Globus pallidus (tissue), 1 donor: ENCODE measurements around the gene JAKMIP1.
"Not testable (repeated sequence)": the region's sequence is repeated elsewhere in the genome, so short reads cannot be mapped to it uniquely, and the experiment has no call there.

Experiments used
- DNase-seq: peaks from one replicate; pipeline ENCODE4 v3.0.0-alpha.2; 2015; ENCODE audit warnings: low spot score

JAKMIP1 gene

GRCh38 chr4:6013564-6013963, 186.8 kb downstream of the JAKMIP1 start:
- DNase-seq: no peak

- DNase-seq: no peak
Observed at GRCh38 chr4:6012200-6012599, 188.1 kb downstream of the JAKMIP1 start.

GRCh38 chr4:6011686-6012085, 188.7 kb downstream of the JAKMIP1 start:
- DNase-seq: peak; percentile 12

GRCh38 chr4:6011271-6011671, 189.1 kb downstream of the JAKMIP1 start:
- DNase-seq: no peak

- DNase-seq: no peak
Observed at GRCh38 chr4:6010789-6011188, 189.6 kb downstream of the JAKMIP1 start.

GRCh38 chr4:6009452-6009851, 190.9 kb downstream of the JAKMIP1 start:
- no peak for DNase-seq

GRCh38 chr4:6008766-6009385, 191.5 kb downstream of the JAKMIP1 start:
- no peak for DNase-seq

- no peak for DNase-seq
Observed at GRCh38 chr4:6008092-6008551, 192.2 kb downstream of the JAKMIP1 start.

GRCh38 chr4:6005175-6005574, 195.2 kb downstream of the JAKMIP1 start:
- DNase-seq: no peak

- not testable (repeated sequence) for DNase-seq
Observed at GRCh38 chr4:6003485-6003884, 196.9 kb downstream of the JAKMIP1 start.

GRCh38 chr4:6002926-6003325, 197.4 kb downstream of the JAKMIP1 start:
- no peak for DNase-seq

GRCh38 chr4:6002492-6002833, 197.9 kb downstream of the JAKMIP1 start:
- DNase-seq: no peak

- DNase-seq: no peak
Observed at GRCh38 chr4:6001680-6002491, 198.5 kb downstream of the JAKMIP1 start.

GRCh38 chr4:5999830-6000365, 200.5 kb downstream of the JAKMIP1 start:
- DNase-seq: no peak

- DNase-seq: no peak
Observed at GRCh38 chr4:5999356-5999755, 201.0 kb downstream of the JAKMIP1 start.

GRCh38 chr4:5998333-5998936, 201.9 kb downstream of the JAKMIP1 start:
- DNase-seq: peak; percentile 64

GRCh38 chr4:5996641-5997040, 203.7 kb downstream of the JAKMIP1 start:
- DNase-seq: no peak

- no peak for DNase-seq
Observed at GRCh38 chr4:5995901-5996623, 204.3 kb downstream of the JAKMIP1 start.

GRCh38 chr4:5993876-5994811, 206.2 kb downstream of the JAKMIP1 start:
- no peak for DNase-seq

GRCh38 chr4:5993346-5993745, 207.0 kb downstream of the JAKMIP1 start:
- not testable (repeated sequence) for DNase-seq

GRCh38 chr4:5992828-5993321, 207.5 kb downstream of the JAKMIP1 start:
- DNase-seq: no peak
